Astrocyte (in vitro differentiated cells and primary cell): ENCODE data around the gene PPP1R16B.

ENCODE experiments used
- EZH2 ChIP-seq: IDR thresholded peaks from 2 replicates; pipeline ENCODE4 v1.6.1; 2012; ENCODE audit warnings: mild to moderate bottlenecking, low read length, inconsistent platforms; ENCODE audit not compliant: insufficient read depth
- TF ChIP-seq, protein P1 (sequence below): IDR thresholded peaks from 2 replicates; pipeline ENCODE4 v1.5.1; 2011; ENCODE audit warnings: low read depth, mild to moderate bottlenecking, inconsistent platforms, low read length, moderate library complexity; ENCODE audit not compliant: insufficient read depth

DNA sequence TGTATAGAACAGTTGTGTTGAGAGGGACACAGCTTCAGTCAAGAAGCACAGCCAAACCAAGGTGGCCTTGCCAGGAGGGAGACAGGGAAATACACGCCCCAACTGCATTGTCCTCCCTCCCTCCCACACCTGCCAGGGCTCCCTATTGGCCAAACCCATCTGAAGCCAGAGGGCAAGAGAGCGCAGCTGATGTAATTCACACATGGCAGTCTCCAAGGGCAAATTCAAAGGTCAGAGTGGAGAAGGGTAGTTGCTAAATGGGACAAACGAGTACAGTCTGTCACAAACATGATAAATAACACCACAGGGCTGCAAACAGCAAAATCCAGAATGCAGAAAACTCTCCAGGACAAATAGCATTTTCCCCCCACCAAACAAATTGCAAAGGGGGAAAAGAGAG, 23.2 kb upstream of the PPP1R16B start:
- TF ChIP-seq, protein P1, sequence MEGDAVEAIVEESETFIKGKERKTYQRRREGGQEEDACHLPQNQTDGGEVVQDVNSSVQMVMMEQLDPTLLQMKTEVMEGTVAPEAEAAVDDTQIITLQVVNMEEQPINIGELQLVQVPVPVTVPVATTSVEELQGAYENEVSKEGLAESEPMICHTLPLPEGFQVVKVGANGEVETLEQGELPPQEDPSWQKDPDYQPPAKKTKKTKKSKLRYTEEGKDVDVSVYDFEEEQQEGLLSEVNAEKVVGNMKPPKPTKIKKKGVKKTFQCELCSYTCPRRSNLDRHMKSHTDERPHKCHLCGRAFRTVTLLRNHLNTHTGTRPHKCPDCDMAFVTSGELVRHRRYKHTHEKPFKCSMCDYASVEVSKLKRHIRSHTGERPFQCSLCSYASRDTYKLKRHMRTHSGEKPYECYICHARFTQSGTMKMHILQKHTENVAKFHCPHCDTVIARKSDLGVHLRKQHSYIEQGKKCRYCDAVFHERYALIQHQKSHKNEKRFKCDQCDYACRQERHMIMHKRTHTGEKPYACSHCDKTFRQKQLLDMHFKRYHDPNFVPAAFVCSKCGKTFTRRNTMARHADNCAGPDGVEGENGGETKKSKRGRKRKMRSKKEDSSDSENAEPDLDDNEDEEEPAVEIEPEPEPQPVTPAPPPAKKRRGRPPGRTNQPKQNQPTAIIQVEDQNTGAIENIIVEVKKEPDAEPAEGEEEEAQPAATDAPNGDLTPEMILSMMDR = no peak
- no peak for TF ChIP-seq EZH2
